Measurements from ENCODE around the gene LEUTX. TPM values are rescaled to one million over a fixed set of nuclear protein-coding genes. Genes with fewer than 3 reads are reported as not detected.

LEUTX gene
- polyA plus RNA-seq (2012; ENCODE audit: insufficient read depth, insufficient read length, low read depth): not detected

- TF ChIP-seq, protein P1, sequence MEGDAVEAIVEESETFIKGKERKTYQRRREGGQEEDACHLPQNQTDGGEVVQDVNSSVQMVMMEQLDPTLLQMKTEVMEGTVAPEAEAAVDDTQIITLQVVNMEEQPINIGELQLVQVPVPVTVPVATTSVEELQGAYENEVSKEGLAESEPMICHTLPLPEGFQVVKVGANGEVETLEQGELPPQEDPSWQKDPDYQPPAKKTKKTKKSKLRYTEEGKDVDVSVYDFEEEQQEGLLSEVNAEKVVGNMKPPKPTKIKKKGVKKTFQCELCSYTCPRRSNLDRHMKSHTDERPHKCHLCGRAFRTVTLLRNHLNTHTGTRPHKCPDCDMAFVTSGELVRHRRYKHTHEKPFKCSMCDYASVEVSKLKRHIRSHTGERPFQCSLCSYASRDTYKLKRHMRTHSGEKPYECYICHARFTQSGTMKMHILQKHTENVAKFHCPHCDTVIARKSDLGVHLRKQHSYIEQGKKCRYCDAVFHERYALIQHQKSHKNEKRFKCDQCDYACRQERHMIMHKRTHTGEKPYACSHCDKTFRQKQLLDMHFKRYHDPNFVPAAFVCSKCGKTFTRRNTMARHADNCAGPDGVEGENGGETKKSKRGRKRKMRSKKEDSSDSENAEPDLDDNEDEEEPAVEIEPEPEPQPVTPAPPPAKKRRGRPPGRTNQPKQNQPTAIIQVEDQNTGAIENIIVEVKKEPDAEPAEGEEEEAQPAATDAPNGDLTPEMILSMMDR (IDR thresholded peaks at IDR 0.05; ENCODE audit: low read depth, low read length): no peak
- Histone ChIP-seq H3K27me3 (peaks cover 62% of the 10 kb centered on the region), H3K4me3 (ENCODE audit: low read depth, low read length) (no peak within 1 kb of the TSS), H3K4me1 (no peaks in the 10 kb centered on the region), H3K9me3 (no peaks in the 10 kb centered on the region), H3K36me3 (no peaks in the 10 kb centered on the region)
- DNase-seq: no peak
Observed at GRCh38 chr19:39778763-39779162, at the start of gene LEUTX. Gene LEUTX, plus strand, starts transcription at chr19:39778854. Its CDS starts 67 bp downstream, at chr19:39778921.

- Histone ChIP-seq H3K9me3 (no peaks in the 10 kb centered on the region), H3K27me3 (no peaks in the 10 kb centered on the region; the same call in 1 of the 2 replicates), H3K36me3 (no peaks in the 10 kb centered on the region), H3K4me3 (ENCODE audit: low read depth, low read length) (no peak overlapping the region), H3K4me1 (no peaks in the 10 kb centered on the region)
- TF ChIP-seq, protein P1 (IDR thresholded peaks at IDR 0.05; ENCODE audit: low read depth, low read length): no peak
- DNase-seq: no peak
Observed at GRCh38 chr19:39729594-39729993, 49.1 kb upstream of the LEUTX start.

GRCh38 chr19:39731685-39732084 lies 47.0 kb upstream of the LEUTX start:
- TF ChIP-seq, protein P1 (IDR thresholded peaks at IDR 0.05; ENCODE audit: low read depth, low read length): no peak
- Histone ChIP-seq H3K4me3 (ENCODE audit: low read depth, low read length) (no peak overlapping the region), H3K9me3 (no peaks in the 10 kb centered on the region), H3K27me3 (no peaks in the 10 kb centered on the region; the same call in 1 of the 2 replicates), H3K4me1 (no peaks in the 10 kb centered on the region), H3K36me3 (no peaks in the 10 kb centered on the region)
- no peak for DNase-seq

DNA sequence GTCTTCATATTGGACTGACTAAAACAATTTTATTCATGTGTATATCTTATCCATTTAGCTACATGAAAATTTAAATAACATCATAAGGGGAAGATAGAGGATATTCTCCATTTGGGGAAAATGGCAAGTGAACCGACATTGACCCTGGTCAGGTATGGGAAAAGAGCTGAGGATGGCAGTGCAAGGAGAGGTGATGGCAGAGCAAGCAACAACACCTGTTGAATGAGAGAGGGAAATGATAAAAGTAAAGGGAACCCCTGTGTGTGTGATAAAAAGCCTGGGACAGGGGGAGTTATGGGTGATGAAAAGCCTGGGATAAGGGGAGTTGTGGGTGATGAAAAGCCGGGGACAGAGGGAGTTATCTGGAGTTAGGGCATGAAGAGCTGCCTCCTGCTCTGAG lies 44.8 kb upstream of the LEUTX start:
- DNase-seq: no peak
- no peaks in the 10 kb centered on the region for H3K9me3 ChIP-seq
- no peaks in the 10 kb centered on the region for H3K4me1 ChIP-seq
- TF ChIP-seq, protein P1 (IDR thresholded peaks at IDR 0.05; ENCODE audit: low read depth, low read length): no peak
- H3K4me3 ChIP-seq (ENCODE audit: low read depth, low read length): no peak overlapping the region
- no peaks in the 10 kb centered on the region for H3K36me3 ChIP-seq
- H3K27me3 ChIP-seq: peaks cover 5% of the 10 kb centered on the region

DNA sequence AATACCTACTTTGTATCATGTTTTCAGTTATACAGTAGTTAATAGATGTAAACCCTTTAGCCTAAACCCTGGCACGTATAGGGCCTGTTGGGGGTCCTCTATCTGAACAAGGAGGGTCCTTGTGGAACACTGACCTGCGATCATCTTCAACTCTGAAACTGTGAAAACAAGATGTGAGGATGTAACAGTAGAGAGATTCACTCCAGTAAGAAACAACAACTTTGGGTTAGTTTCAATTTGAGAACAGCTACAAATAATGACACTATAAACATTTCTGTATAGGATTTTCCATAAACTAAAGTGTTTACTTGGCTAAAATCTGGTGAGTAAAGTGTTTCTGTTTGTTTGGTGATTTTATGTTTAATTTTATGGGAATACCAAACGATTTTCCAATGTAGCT lies 43.0 kb upstream of the LEUTX start:
- H3K4me3 ChIP-seq (ENCODE audit: low read depth, low read length): no peak overlapping the region
- peaks cover 11% of the 10 kb centered on the region for H3K27me3 ChIP-seq
- TF ChIP-seq, protein P1 (IDR thresholded peaks at IDR 0.05; ENCODE audit: low read depth, low read length): no peak
- H3K4me1 ChIP-seq: no peaks in the 10 kb centered on the region
- no peak for DNase-seq
- H3K9me3 ChIP-seq: no peaks in the 10 kb centered on the region
- no peaks in the 10 kb centered on the region for H3K36me3 ChIP-seq

GRCh38 chr19:39736088-39736487 lies 42.6 kb upstream of the LEUTX start:
- DNase-seq: no peak
- no peak overlapping the region for H3K4me3 ChIP-seq (ENCODE audit: low read depth, low read length)
- H3K27me3 ChIP-seq: peaks cover 11% of the 10 kb centered on the region
- H3K4me1 ChIP-seq: no peaks in the 10 kb centered on the region
- TF ChIP-seq, protein P1 (IDR thresholded peaks at IDR 0.05; ENCODE audit: low read depth, low read length): no peak
- H3K9me3 ChIP-seq: no peaks in the 10 kb centered on the region
- H3K36me3 ChIP-seq: no peaks in the 10 kb centered on the region

All from BE2C (cell line).